HPDE6-E6E7 (cell line): ENCODE data around the gene COG3.

Source experiments
- DNase-seq: peaks from one replicate; pipeline ENCODE4 v3.0.0; 2011; ENCODE audit warnings: missing footprints; ENCODE audit errors: extremely low spot score

COG3 gene

DNA sequence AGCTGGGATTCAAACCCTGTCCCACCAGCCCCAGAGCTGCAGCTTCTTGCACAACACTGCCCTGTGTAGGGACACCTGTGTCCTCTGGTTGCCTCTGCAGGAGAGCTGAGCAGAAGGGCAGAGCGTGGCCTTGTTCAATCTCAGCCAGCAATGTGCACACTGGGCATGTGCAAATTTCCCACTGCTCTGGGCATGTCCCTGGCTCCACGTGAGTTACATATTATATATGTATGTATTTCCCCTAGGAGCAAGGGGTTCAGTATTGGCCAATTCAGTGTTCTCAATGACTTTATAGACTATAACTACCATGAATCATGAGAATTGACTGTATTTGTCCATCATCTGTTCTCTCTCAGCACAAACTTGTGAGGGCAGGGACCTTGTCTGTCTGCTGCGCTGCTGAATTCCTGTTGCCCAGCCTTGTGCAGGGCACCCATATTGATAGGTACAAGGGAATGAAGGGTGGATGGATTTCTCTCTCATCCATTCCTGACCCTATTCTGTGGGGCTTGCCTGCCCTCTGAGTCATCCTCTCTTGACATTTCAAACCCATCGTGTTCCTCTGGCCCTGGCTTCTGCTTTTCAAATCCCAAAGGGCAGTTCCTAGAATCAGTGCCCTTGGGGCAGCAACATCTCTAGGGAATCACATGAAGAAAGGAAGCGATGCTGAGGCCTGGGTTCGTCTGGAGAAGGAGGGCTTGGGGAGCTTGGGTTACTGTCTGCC, 81.1 kb downstream of the COG3 start:
- no peak for DNase-seq

DNA sequence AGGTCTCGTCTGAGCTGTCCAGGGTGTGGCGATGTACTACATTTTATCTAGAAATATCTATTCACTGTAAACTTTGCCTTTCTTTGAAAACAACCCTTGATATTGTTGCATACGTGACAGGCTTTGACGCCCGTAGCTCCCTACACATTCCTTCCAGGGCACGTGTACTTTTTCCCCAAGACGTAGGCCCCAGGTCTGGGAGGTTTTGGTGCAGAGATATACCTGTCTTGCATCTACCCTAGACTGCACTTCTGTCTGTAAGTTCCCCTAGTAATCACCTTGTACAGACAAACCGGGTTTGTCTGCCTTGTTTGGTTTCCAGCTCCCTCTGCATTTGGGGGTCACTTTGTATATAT, 81.6 kb downstream of the COG3 start:
- DNase-seq = no peak

DNA sequence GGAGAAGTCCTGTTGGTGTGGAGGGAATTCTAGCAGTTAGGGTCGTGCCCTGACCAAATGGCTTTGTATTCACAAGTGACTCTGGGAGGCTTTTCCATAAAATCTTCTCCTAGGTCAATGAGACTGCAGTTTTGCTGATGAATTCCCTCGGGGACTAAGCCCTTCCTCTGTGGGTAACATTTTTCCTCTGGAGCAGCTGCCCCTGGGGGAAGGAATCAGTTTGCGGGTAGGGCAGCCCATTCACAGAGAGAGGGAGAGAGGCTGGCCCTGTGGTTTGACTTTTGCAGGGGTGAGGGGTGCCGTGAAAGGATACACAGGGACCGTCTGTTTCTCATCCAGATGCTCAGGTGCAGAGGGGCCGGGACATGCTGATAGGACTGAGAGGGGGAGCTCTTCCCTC, 83.5 kb downstream of the COG3 start:
- no peak for DNase-seq

DNA sequence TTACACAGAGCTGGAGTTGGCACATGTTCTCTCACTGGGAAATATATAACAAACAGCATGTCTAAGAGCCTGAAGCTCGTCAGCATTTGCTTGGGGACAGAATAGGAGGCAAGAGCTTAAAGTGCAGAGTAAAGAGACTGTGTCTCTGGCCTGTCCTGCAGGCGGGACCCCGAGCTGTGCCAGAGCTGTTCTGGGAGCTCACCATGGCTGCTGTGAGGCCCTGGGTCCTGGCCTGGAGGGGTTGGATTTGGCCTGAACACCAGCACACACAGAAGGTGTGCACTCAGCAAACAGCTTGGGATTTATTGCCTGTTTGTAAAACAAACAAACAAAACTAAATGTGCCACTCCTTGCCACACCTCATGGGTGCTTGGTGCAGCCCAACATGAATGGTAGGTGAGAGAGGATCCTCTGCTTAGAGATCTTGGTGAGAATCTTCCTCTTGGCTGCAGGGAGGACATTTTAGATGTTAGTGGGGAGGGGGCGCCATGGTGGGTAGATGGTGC, 89.9 kb downstream of the COG3 start:
- no peak for DNase-seq

DNA sequence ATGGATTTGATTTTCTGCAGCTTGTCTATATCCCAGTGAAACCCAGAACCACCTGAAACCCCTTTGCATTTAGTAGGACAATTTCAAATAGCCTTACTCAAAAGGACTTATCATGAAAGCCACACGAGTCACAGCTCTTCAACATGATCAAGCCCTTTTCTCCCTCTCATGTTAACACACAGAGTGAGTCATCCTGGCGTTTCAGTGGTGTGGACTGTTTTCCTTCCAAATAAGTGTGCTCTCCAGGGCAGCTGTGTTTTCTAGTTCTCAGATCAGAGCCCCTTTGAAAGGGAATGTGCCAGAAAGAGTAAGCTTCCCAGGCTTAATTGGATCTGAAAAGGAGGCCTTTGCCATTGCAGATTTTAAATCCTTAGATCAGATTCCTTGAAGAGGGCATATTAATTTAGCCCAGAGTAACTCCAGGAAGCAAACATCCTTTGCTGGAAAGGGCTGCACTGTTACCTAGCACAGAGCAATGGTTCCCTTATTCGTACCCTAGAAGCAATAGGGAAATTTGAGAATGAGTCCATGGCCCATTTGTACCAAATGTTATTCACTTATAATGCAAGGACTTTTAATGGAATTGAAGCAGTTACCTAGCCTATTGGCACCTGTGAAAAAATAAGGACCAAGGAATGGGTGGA, 99.5 kb downstream of the COG3 start:
- DNase-seq = peak; percentile 4

DNA sequence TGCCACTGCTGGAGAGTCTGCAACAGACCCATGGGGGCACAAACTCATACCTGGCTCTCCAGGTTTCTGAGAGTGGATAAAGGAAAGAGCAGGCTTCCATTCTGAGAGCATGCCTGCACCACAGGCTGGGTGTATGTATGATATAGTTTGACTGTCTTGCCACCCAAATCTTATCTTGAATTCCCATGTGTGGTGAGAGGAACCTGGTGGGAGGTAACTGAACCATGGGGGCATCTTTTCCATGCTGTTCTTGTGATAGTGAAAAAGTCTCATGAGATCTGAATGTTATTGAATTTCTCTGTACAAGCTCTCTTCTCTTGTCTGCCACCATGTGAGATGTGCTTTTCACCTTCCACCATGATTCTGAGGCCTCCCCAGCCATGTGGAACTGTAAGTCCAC, 100.6 kb downstream of the COG3 start:
- no peak for DNase-seq

DNA sequence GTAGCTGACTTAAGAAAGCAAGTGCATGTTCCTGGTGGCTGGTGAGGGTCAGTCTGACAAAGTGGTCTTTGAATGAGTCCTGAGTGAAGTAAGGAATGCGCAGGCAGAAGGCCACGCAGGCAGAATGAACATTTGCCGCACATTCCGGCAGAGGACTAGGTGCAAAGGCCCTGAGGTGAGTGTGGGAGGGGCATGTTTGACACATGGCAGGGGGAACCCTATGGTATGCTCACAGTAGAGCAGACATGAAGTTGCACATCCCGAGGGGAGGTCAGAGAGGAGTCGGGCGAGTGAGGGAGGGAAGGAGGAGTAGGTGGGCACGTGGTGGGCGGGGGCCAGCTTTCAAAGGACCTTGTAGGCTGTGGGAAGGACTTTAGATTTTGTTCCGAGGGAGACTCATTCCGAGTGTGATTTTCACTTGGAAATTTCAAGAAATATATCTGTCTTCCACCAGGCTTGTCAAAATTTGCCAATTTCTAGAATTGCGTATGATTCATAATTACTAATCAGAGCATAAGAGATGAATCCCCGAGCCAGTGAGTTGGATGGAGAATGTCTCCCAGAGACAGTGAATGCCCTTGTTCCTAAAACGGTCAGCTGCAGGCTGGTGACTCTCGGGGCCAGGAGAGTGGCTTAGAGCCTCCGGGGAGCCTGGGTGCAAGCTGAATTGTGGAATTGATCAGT, 110.5 kb downstream of the COG3 start:
- DNase-seq = no peak

GRCh38 chr13:45575830-45576180, 111.1 kb downstream of the COG3 start:
- no peak for DNase-seq

DNA sequence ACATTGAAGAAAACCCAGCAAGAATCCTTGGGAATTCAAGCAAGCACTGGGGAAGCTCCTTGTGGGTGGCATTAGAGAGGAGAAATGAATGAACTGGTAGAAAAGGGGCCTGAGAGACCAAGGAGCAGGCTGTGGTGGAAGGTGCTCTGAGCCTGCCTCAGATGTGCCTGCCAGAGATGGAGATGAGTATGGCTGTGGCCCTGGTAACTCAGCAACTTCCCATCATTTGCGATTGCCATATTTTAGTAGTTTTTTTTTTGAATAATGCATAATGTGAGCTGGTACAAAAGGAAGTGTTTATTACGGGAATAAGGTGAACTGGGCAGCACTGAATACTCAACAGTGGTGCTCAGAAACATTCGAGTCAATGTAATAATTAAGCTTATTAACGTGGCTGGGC, 111.7 kb downstream of the COG3 start:
- no peak for DNase-seq

DNA sequence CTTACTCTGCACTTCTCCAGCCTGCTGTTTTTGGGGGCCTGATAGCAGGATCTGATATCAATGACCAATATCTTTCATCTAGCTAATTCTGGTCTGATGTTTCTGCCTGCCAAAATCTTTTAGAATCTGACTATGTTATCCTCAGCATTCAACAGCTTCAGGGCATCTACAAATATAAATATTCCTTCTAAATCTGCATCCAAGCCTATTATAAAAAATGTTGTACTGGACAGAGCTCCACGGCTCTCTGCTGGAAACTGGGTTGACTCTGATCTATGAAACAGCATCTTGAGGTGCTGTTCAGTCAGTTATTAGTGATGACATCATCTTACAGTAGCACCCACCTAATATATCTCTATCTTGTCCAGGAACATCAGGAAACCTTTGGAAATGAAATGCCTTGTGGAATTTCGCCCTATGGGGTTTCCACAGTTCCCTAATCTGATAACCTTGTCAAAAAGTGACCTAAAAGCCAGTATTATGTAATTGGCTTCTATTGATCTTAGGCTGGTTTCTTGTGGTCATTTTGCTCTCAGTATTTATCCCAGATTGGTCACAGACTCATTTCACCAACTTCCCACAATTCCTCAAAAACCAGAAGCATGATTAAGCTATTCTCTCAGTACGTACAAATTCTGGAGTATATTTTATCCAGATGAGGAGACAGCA, 117.8 kb downstream of the COG3 start:
- no peak for DNase-seq

- no peak for DNase-seq
Observed at GRCh38 chr13:45584816-45585215, 120.1 kb downstream of the COG3 start.
